H54 (cell line): ENCODE measurements around the gene ZNF467.

Experiments used
- DNase-seq: peaks from one replicate; pipeline ENCODE4 v3.0.0; 2011; ENCODE audit warnings: low spot score, mixed read lengths; ENCODE audit not compliant: insufficient read length
- FAIRE-seq: peaks from 3 replicates; lab custom pipeline; 2011; peaks lifted over from hg19 to GRCh38; lab: Jason Lieb, UNC
- POLR2A ChIP-seq: IDR thresholded peaks from 2 replicates; pipeline ENCODE4 v1.6.1; 2011; ENCODE audit warnings: low read depth, mild to moderate bottlenecking, low read length

ZNF467 gene, protein sequence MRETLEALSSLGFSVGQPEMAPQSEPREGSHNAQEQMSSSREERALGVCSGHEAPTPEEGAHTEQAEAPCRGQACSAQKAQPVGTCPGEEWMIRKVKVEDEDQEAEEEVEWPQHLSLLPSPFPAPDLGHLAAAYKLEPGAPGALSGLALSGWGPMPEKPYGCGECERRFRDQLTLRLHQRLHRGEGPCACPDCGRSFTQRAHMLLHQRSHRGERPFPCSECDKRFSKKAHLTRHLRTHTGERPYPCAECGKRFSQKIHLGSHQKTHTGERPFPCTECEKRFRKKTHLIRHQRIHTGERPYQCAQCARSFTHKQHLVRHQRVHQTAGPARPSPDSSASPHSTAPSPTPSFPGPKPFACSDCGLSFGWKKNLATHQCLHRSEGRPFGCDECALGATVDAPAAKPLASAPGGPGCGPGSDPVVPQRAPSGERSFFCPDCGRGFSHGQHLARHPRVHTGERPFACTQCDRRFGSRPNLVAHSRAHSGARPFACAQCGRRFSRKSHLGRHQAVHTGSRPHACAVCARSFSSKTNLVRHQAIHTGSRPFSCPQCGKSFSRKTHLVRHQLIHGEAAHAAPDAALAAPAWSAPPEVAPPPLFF

GRCh38 chr7:149773446-149774236 is at the start of gene ZNF467:
Gene ZNF467, minus strand, starts transcription at chr7:149773588. Its CDS starts 2,556 bp downstream, at chr7:149771032.
- FAIRE-seq: no peak
- TF ChIP-seq POLR2A: no peak
- no peak for DNase-seq

DNA sequence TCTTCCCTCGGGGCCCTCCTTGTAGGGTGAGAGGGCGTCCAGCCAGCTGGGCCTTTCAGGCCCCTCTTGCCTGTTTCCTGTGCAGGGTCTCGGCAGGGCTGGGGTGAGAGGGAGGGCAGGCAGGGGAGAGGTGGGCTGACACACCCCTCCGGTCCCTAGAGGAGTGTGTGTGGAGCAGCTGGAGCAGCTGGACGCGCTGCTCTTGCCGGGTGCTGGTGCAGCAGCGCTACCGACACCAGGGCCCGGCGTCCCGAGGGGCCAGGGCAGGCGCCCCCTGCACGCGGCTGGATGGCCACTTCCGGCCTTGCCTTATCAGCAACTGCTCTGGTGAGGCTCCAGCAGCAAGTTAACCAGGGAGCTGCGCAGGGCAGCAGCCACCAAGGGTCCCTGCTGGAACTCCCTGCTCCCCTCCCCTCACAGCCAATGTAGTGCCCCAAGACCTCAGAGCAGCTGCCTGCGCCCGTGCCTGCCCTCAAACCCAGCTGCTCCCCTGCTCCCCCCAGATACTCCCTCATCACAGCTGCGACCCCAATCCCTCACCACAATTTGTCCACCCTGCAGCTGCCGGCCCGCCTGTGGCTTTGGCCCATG is 49.1 kb upstream of the ZNF467 start:
- FAIRE-seq (no peak), DNase-seq (no peak)
- no peak for TF ChIP-seq POLR2A

DNA sequence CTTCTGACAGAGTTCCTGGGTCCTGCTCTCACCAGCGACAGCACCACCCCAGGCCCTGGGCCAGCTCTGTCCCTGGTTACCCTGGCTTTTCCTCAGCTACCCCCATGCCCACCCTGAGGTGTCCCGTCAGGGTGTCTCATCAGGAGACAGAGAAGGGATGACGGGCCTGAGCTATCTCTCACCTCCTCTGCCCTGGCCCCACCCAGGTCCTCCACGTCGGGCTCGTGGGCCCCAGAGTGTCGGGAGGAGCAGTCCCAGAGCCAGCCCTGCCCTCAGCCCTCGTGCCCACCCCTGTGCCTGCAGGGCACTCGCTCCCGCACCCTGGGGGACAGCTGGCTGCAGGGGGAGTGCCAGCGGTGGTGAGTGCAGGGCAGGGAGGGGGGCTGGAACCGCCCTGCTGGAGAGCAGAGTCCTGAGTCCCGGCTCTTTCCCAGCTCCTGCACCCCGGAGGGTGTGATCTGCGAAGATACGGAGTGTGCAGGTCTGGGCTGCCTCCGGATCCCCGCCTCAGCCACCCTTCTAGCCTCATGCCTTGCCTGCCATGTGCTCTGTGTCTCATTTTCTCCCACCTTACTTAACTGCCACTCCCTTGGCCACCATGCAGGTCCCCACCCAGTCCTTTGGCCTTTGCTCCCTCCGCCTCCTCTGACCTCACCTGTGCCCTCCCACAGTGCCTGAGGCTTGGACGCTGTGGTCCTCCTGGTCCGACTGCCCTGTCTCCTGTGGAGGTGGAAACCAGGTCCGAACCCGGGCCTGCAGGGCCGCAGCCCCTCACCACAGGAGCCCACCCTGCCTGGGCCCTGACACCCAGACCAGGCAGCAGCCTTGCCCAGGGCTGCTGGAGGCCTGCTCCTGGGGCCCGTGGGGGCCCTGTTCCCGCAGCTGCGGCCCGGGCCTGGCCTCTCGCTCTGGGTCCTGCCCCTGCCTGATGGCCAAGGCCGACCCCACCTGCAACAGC is 48.1 kb upstream of the ZNF467 start:
- no peak for TF ChIP-seq POLR2A
- no peak for DNase-seq
- no peak for FAIRE-seq

GRCh38 chr7:149820622-149821190 is 47.3 kb upstream of the ZNF467 start:
- DNase-seq: no peak
- no peak for FAIRE-seq
- no peak for TF ChIP-seq POLR2A

- no peak for DNase-seq
- no peak for FAIRE-seq
- TF ChIP-seq POLR2A: no peak
These were observed 46.6 kb upstream of the ZNF467 start for GRCh38 chr7:149819961-149820340.

DNA sequence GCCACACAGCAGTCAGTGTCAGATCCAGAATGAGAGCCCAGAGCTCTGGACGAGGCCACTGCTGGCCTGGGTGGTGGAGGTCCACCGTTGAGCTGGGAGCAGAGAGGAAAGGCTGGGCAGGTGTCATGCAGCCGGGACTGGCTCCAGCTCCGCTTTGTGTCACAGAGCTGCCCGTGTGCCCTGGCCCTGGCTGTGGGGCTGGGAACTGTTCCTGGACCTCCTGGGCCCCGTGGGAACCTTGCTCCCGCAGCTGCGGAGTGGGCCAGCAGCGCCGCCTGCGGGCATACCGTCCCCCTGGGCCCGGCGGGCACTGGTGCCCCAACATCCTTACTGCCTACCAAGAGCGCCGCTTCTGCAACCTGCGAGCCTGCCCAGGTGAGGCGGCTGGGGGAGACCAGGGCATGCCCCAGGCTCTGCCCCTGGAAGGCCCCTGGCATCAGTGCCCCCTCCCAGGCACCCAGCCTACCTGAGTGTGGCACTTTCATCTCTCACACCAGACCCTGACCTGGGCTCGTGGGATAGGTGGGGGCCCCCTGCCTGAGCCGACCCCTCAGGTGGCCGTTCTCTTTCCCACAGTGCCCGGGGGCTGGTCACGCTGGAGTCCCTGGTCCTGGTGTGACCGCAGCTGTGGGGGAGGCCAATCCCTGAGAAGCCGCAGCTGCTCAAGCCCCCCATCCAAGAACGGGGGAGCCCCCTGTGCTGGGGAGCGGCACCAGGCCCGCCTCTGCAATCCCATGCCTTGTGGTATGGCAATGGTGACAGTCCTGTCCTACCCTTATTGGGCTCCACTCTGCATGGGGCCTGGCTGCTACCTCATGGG is 46.0 kb upstream of the ZNF467 start:
- DNase-seq (no peak), FAIRE-seq (no peak)
- TF ChIP-seq POLR2A: no peak

GRCh38 chr7:149818536-149818840 is 45.1 kb upstream of the ZNF467 start:
- no peak for TF ChIP-seq POLR2A
- no peak for FAIRE-seq
- no peak for DNase-seq

DNA sequence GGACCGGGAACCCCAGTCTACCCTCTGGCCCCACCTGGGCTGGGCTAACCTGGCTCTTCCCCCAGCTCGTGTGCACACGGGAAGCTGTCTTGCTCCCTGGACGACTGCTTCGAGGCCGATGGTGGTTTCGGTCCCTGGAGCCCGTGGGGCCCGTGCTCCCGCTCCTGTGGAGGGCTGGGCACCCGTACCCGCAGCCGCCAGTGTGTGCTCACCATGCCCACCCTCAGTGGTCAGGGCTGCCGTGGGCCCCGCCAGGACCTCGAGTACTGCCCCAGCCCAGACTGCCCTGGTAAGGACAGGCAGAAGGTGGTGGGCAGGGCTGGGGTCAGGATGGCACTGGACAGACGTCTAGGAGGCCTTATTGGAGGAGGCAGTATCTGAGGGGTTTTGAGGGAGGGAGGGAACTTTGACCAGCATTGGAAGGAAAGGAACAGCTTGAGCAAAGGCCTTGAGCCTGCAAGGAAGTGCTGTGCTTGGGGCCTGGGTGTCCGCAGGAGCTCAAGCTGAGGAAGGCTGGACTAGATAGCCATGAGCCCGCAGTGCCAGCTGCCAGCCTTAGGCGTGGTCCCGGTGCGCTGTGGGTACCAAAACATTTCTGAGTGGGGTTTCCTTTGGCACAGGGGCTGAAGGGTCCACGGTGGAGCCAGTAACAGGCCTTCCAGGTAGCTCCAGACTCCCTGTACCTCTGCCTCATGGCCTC is 44.6 kb upstream of the ZNF467 start:
- no peak for DNase-seq
- no peak for TF ChIP-seq POLR2A
- no peak for FAIRE-seq

GRCh38 chr7:149817301-149817771 is 43.9 kb upstream of the ZNF467 start:
- no peak for FAIRE-seq
- no peak for DNase-seq
- TF ChIP-seq POLR2A: no peak

GRCh38 chr7:149816794-149817193 is 43.4 kb upstream of the ZNF467 start:
- FAIRE-seq (no peak), DNase-seq (no peak)
- TF ChIP-seq POLR2A: no peak

DNA sequence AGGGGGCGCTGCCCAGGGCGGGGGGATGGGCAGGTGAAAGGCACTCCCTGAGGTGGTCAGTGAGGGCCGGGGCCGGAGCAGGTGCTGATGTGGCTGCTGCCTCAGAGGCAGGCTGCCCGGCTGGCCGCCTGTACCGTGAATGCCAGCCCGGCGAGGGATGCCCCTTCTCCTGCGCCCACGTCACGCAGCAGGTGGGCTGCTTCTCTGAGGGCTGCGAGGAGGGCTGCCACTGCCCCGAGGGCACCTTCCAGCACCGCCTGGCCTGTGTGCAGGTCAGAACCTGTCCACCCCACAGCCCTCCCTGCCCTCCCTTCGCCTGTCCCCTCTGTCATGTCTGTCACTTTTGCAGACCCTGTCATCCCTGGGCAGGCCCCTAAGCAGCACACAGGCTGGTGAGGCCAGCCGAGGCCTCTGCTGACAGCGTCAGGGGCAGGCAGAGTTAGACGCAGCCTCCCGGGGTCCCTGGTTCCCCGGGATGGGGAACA is 42.9 kb upstream of the ZNF467 start:
- FAIRE-seq: no peak
- no peak for TF ChIP-seq POLR2A
- DNase-seq: no peak
